Mesothelial cell of epicardium (in vitro differentiated cells): ENCODE results near the gene ADPRHL1. TPM values are rescaled to one million over a fixed set of nuclear protein-coding genes. Genes with fewer than 3 reads are reported as not detected.

Experiments used
- DNase-seq, 2 experiments: peaks; one replicate each; pipeline ENCODE4 v3.0.0; 2021; ENCODE audit warnings: low spot score in 2 of 2; ENCODE audit not compliant: unreplicated experiment in 2 of 2
- H3K27ac Mint-ChIP-seq: 2 replicates; pipeline ENCODE4 v1.8.0; 2021; ENCODE audit warnings: mixed read lengths
- H3K27me3 Mint-ChIP-seq: 2 replicates; pipeline ENCODE4 v1.8.0; 2021; ENCODE audit warnings: low read depth, mixed read lengths
- H3K36me3 Mint-ChIP-seq: 2 replicates; pipeline ENCODE4 v1.8.0; 2021; ENCODE audit warnings: mixed read lengths
- H3K4me1 Mint-ChIP-seq: 2 replicates; pipeline ENCODE4 v1.8.0; 2021; ENCODE audit warnings: mixed read lengths
- H3K4me3 Mint-ChIP-seq: 2 replicates; pipeline ENCODE4 v1.8.0; 2021; ENCODE audit warnings: mild to moderate bottlenecking, moderate library complexity, mixed read lengths
- H3K9me3 Mint-ChIP-seq: 2 replicates; pipeline ENCODE4 v1.8.0; 2021; ENCODE audit warnings: mixed read lengths
- total RNA-seq: library from RNA; stranded (reverse); gene quantifications from 3 replicates; pipeline ENCODE4 v1.2.1, GENCODE V29; 2021
- TF ChIP-seq, protein P1 (sequence below): fragments of 200-600 bp; sonication (generic); IDR thresholded peaks from one replicate; pipeline ENCODE4 v1.5.0; 2021; ENCODE audit warnings: antibody characterized with exemption; ENCODE audit not compliant: unreplicated experiment

ADPRHL1 gene
- total RNA-seq, 1 donor from 2014 or later: 4.2 TPM

GRCh38 chr13:113415032-113415431, 38.3 kb downstream of the ADPRHL1 start:
- no peak for DNase-seq
- H3K27ac Mint-ChIP-seq: no peak overlapping the region
- peaks cover 3% of the 10 kb centered on the region for H3K9me3 Mint-ChIP-seq
- peaks cover 3% of the 10 kb centered on the region for H3K27me3 Mint-ChIP-seq
- no peaks in the 10 kb centered on the region for H3K4me1 Mint-ChIP-seq
- H3K36me3 Mint-ChIP-seq: peaks cover 3% of the 10 kb centered on the region
- TF ChIP-seq, protein P1, sequence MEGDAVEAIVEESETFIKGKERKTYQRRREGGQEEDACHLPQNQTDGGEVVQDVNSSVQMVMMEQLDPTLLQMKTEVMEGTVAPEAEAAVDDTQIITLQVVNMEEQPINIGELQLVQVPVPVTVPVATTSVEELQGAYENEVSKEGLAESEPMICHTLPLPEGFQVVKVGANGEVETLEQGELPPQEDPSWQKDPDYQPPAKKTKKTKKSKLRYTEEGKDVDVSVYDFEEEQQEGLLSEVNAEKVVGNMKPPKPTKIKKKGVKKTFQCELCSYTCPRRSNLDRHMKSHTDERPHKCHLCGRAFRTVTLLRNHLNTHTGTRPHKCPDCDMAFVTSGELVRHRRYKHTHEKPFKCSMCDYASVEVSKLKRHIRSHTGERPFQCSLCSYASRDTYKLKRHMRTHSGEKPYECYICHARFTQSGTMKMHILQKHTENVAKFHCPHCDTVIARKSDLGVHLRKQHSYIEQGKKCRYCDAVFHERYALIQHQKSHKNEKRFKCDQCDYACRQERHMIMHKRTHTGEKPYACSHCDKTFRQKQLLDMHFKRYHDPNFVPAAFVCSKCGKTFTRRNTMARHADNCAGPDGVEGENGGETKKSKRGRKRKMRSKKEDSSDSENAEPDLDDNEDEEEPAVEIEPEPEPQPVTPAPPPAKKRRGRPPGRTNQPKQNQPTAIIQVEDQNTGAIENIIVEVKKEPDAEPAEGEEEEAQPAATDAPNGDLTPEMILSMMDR: no peak
- H3K4me3 Mint-ChIP-seq: no peak overlapping the region

- DNase-seq: no peak
- Mint-ChIP-seq H3K27me3 (peaks cover 3% of the 10 kb centered on the region), H3K27ac (no peak overlapping the region), H3K4me1 (no peaks in the 10 kb centered on the region), H3K4me3 (no peak overlapping the region), H3K36me3 (peaks cover 2% of the 10 kb centered on the region), H3K9me3 (peaks cover 3% of the 10 kb centered on the region)
- TF ChIP-seq, protein P1: no peak
These were observed 39.0 kb downstream of the ADPRHL1 start for GRCh38 chr13:113414335-113414734.

DNA sequence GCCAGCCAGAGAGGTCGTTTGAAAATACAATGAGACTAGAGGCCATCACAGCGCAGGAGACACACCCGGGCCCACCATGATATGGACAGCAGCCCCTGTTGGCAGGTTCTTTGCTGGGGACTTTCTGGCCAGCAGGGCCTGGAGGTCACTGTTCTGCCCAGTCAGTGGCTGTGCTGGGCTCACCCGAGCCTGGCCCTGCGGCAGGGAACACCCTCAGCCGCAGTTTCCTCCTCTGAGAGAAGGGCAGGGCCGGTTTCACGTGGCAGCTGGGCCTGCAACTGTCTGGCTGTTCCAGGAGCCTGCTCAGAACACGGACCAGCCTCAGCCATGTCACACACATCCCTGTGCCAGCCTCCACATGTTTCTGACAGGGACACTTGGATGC, 39.4 kb downstream of the ADPRHL1 start:
- TF ChIP-seq, protein P1: no peak
- no peaks in the 10 kb centered on the region for H3K4me1 Mint-ChIP-seq
- H3K27me3 Mint-ChIP-seq: peaks cover 3% of the 10 kb centered on the region
- H3K27ac Mint-ChIP-seq: no peak overlapping the region
- peaks cover 2% of the 10 kb centered on the region for H3K36me3 Mint-ChIP-seq
- peaks cover 3% of the 10 kb centered on the region for H3K9me3 Mint-ChIP-seq
- H3K4me3 Mint-ChIP-seq: no peak overlapping the region
- no peak for DNase-seq

- H3K27me3 Mint-ChIP-seq: peaks cover 3% of the 10 kb centered on the region
- no peaks in the 10 kb centered on the region for H3K4me1 Mint-ChIP-seq
- no peak for DNase-seq
- no peak overlapping the region for H3K27ac Mint-ChIP-seq
- TF ChIP-seq, protein P1: no peak
- peaks cover 2% of the 10 kb centered on the region for H3K36me3 Mint-ChIP-seq
- H3K4me3 Mint-ChIP-seq: no peak overlapping the region
- peaks cover 3% of the 10 kb centered on the region for H3K9me3 Mint-ChIP-seq
These were observed 40.0 kb downstream of the ADPRHL1 start for GRCh38 chr13:113413178-113413897.

DNA sequence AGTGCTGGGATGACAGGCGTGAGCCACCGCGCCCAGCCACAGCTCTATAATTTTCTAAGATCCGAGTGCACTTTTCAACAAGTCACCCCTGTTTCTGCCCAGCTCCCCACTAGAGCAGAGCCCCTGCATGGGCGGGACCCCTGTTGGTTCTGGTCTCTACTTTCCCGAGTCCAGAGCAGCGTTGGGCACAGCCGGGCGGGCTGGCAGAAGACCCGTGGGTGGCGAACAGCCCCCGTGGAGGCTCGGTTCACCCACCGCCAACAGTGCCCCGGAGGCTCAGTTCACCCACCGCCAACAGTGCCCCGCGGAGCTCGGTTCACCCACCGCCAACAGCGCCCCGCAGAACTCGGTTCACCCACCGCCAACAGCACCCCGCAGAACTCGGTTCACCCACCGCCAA, 40.8 kb downstream of the ADPRHL1 start:
- H3K9me3 Mint-ChIP-seq: peaks cover 3% of the 10 kb centered on the region
- no peaks in the 10 kb centered on the region for H3K4me1 Mint-ChIP-seq
- H3K4me3 Mint-ChIP-seq: no peak overlapping the region
- H3K27ac Mint-ChIP-seq: no peak overlapping the region
- no peak for DNase-seq
- TF ChIP-seq, protein P1: no peak
- H3K36me3 Mint-ChIP-seq: peaks cover 2% of the 10 kb centered on the region
- H3K27me3 Mint-ChIP-seq: peaks cover 3% of the 10 kb centered on the region
